GM18868 (cell line): ENCODE measurements around the gene TSPAN11.
"Not testable (repeated sequence)": the region's sequence is repeated elsewhere in the genome, so short reads cannot be mapped to it uniquely, and the experiment has no call there.

ENCODE experiments used
- ATAC-seq: cut with Tn5 transposase; IDR thresholded peaks from one replicate; pipeline ENCODE4 v1.9.1; 2021; ENCODE audit warnings: mild to moderate bottlenecking, moderate library complexity; ENCODE audit not compliant: unreplicated experiment

Gene TSPAN11

GRCh38 chr12:31017535-31017934 lies 91.0 kb downstream of the TSPAN11 start:
- ATAC-seq: no peak

DNA sequence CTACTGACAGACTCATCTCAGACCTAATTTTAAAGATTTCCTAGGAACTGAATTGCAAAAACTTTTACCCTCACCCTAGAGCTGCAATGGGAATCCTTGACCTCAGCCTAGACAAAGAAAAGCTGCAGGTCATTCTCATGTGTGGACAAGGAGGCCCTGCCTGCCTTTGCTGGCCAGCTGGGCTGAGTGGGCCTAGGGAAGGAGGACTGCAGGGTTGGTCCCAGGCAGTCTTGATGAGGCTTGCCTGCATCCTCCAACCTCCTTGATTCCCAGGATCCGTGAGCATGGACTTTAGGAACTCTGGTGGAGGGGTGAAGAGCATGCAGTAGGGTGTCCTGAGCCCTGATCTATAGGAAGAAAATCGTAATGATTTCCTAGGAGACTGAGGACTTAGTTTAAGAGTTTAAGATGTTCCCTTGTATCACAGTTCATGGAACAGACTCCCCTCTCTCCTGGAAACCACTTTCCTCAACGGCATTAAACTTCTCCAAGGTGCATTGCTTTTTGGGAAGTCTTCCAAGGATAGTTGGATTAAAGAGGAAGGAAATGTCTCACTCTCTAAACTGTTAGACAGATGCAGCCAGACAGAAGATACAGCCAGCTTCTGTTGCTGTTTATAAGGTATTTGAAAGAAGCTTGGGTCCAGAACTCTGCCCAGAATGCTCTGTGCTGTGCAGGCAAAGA lies 91.7 kb downstream of the TSPAN11 start:
- no peak for ATAC-seq

DNA sequence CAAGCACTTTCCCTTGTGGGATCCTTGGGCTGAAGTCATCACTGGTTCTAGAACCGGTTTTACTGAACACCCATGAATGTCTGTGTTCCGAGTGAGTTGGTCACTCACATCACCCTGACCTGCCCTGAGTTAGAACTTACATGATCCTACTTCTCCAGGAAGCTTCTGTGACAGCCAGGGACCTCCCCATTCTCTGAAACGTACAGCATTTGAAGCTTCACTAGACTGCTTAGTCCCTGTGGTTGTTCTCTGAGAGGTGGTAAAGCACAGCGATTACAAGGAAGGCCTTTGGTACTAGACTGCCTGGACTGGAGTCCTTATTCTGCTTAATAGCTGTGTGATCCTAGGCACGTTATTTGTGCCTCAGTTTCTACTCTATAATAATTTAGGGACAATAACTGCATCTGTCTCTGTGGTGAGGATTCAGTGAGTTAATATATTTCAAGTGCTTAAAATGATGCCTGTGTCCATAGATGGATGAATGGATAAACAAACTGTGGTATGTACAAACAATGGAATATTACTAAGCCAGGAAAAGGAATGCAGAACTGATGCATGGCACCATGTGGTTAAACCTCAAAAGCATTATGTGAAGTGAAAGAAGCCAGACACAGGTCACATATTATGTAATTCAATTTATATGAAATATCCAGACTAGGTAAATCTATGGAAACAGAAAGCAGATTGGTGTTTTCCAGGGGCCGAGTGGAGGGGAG lies 92.4 kb downstream of the TSPAN11 start:
- no peak for ATAC-seq

DNA sequence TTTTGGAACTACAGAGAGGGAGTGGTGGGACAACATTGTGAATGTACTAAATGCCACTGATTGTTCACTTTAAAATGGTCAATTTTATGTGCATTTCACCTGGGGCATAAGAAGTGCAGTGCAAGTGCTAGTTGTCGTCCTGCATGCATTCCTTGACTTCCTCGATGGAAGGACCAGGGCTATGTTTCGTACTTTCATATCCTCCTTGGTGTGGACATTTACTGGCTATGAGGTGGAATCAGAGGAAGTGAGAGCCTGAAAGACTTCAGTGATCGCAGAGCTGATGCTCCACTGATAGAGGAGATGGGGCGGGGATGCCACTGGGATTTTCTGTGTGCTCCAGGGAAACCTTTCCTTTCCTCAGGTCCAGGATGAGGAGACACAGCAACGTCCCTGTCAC lies 93.0 kb downstream of the TSPAN11 start:
- no peak for ATAC-seq

GRCh38 chr12:31019976-31020375 lies 93.4 kb downstream of the TSPAN11 start:
- ATAC-seq: no peak

- no peak for ATAC-seq
Measured at GRCh38 chr12:31020385-31021166, 94.0 kb downstream of the TSPAN11 start.

- no peak for ATAC-seq
Measured at GRCh38 chr12:31021181-31021580, 94.6 kb downstream of the TSPAN11 start.

- ATAC-seq: no peak
Measured at GRCh38 chr12:31021809-31022494, 95.4 kb downstream of the TSPAN11 start.

DNA sequence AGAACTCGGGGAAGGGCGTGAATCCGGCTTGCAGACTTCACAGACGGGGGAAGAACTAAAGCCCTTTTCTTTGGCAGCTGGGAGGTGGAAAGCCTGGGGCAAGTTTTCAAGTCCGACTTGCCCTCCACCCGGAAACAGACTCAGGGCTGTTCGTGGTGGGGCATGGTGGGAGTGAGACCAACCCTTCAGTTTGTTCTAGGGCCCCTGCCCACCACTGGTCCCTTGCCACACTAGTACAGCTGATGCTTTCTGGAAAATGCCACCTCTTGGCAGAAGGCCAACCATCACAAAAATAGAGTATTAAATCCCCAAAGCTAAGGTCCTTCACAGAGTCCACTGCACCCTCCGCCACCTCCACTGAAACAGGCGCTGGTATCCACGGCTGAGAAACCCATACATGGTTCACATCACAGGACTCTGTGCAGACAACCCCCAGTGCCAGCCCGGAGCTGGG lies 96.8 kb downstream of the TSPAN11 start:
- ATAC-seq: no peak

GRCh38 chr12:31026202-31026601 lies 99.7 kb downstream of the TSPAN11 start:
- ATAC-seq: no peak

- ATAC-seq: not testable (repeated sequence)
Measured at GRCh38 chr12:31027006-31027405, 100.5 kb downstream of the TSPAN11 start.

- ATAC-seq: no peak
Measured at GRCh38 chr12:31029468-31029867, 102.9 kb downstream of the TSPAN11 start.

GRCh38 chr12:31029916-31030562 lies 103.5 kb downstream of the TSPAN11 start:
- no peak for ATAC-seq

DNA sequence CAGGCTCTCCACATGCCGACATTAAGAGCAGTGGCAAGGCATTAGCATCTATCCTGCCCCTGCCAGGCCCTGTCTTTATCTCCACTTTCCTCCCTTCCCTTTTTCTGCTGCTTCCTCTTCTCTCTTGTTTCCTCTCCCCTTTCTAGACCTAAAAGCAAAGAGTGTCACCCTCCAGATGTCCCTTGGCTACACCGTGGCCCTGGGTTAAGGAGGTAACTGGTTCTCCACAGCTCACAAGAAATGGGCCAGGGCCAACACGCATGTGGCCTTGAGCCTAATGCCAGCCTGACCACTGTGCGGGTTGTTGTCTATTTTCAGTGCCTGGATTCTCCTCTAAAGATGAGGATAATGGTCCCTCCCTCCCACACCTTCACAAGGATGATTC lies 105.4 kb downstream of the TSPAN11 start:
- ATAC-seq: no peak

- ATAC-seq: no peak
Measured at GRCh38 chr12:31033146-31033545, 106.6 kb downstream of the TSPAN11 start.

GRCh38 chr12:31033681-31034080 lies 107.1 kb downstream of the TSPAN11 start:
- ATAC-seq: no peak

DNA sequence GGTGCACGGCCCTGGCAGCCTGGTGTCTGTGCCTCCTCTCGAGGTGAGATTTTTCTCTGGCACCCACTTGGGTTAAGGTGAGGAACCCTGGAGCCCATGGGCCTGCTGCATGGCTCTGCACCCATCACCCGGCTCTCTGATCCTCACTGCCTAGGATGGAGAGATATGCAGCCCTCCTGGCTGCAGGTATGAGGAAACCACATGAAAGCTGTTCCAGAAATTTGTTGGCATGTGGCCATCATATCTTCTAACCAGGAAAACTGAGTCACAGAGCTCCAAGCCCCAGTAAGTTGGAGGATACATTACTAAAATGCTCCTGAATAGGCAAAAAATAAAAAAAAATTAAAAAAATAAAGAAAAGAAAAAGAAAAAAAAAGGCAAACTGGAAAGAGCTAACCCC lies 107.8 kb downstream of the TSPAN11 start:
- no peak for ATAC-seq

DNA sequence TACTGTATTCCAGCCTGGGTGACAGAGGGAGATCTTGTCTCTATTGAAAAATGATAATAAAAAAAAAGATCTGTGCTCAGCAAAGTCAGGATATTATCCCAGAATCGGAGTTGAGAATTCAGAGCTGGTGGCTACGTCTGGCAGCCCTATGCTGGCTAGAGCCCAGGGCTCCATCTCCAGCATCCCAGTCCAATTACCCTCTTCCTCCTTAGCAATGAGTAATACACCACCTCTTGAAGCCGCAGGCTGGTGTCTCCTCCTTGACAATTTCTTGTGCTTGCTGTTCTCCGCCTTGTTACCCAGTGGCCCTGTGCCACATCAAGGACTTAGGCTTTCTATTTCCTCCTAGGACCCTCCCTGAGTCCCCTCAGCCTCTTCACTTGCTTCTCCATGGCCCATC lies 108.7 kb downstream of the TSPAN11 start:
- no peak for ATAC-seq

GRCh38 chr12:31035967-31036665 lies 109.6 kb downstream of the TSPAN11 start:
- ATAC-seq: no peak

DNA sequence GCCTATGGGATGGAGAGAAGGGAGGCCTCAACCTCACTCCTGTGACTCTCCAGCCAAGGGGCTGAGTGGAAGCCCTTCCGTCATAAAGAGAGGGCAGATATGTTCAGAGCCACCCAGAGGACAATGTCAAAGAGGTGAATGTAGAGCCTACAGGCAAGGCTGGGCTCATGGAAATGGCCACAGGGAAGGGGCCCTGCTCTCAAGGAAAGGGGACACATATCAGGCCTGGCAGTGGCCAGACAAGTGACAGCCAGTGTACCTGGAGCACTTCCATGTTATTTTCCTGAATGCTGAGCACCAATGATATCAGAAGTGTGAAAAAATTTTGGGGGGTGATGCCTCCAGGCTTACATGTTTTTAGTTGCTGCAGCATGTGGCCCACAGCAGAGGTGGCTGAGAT lies 110.5 kb downstream of the TSPAN11 start:
- no peak for ATAC-seq
